HTR-8/SVneo (cell line): ENCODE data around the gene TNNC2.
"Not testable (repeated sequence)": the region's sequence is repeated elsewhere in the genome, so short reads cannot be mapped to it uniquely, and the experiment has no call there.

ENCODE experiments used
- DNase-seq: peaks from one replicate; pipeline ENCODE4 v3.0.0; 2011; ENCODE audit warnings: low spot score, mixed read lengths; ENCODE audit not compliant: insufficient read length
- FAIRE-seq: peaks from 2 replicates; lab custom pipeline; 2011; peaks lifted over from hg19 to GRCh38; lab: Jason Lieb, UNC

Gene TNNC2

GRCh38 chr20:45823949-45824835, 2.9 kb downstream of the TNNC2 start:
- FAIRE-seq (peak; percentile 90), DNase-seq (no peak)

DNA sequence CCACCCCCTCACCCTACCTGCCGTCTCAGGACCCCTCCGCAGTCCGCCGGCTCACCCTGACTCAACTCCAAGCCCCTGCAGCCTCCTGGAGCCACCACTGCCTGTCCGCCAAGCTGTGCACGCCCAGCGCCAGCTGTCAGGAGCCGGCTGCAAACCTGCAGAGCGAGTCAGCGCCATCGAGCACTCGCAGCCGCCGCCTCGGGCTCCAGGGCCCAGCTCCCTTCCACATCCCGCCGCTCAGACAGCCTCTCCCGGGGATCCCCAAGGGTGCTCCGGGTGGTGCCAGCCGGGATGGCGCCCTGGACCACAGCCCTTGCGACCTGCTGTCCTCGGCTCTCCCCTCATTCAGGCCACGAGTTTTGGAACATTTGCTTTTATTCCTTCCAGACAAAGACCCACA, 4.3 kb downstream of the TNNC2 start:
- peak; percentile 74 for DNase-seq
- FAIRE-seq: peak; percentile 83

DNA sequence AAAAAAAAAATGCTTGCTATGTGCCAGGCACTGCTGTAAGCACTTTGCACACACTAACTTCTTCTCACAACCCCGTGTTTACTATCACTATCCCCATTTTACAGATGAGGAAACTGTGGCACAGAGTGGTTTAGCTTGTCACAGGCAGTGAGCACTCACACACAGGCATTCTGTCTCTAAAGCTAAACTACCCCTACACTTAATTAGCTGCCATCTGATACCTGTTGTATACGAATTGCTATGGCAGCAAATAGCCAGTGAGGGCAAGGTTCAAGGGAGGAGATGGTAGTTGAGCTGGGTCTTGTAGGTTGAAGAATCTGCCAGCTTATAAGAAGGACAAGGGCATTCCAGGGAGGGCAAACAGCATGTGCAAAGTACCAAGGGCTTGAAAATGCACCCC, 5.2 kb downstream of the TNNC2 start:
- FAIRE-seq (peak; percentile 77), DNase-seq (no peak)

DNA sequence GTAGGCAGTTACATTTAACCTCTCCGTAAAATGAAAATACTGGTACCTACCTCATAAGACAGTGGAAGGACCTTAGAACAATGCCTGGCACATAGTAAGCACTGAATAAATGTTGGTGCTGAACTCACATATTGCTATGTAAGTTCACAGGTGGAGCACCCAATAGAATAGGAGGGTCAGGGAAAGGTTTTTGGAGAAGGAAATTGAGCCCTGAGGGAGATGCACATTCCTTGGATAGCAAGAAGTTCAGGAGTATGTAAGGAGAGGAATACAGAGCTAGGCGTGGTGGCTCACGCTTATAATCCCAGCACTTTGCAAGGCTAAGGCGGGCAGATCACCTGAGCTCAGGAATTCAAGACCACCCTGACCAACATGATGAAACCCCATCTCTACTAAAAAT, 7.6 kb downstream of the TNNC2 start:
- DNase-seq (no peak), FAIRE-seq (peak; percentile 64)

- FAIRE-seq (peak; percentile 80), DNase-seq (no peak)
Measured at GRCh38 chr20:45818239-45818638, 8.9 kb downstream of the TNNC2 start.

DNA sequence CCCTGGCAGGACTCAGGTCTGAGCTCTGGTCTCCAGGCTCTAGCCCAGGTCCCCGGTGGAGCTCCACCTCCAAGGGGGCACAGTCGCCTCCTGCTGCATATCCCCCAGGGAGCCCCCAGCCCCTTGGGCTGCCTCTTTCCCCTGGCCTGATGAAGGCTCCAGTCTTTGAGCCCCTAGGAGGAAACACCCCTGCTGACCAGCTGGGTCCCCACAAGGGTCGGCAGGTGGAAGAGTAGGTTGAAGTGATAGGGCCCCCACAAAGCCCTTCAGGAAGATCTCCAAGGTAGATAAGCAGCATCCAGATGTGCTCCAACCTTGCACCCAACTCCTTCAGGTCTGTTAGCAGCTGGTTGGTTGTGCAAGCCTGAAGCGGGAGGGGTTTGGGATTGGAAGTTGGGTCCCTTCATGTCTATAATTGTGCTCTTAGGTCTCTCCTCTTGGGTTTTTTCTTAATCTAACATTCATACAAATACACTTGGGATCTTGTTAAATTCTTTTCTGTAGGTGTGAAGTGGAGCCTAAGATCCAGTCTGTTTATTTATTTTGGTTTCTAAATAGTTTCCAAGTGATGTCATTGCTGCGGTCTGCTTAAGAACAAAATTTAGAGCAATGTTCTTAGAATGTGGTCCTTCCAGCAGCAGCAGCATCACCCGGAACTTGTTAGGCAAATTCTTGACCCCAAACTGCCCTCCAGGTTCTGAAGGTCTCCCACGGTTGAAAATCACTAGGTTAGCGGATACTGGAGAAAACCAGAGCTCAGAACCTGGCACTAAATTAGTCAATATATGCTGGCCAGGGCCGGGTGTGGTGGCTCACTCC, 9.5 kb downstream of the TNNC2 start:
- DNase-seq (peak; percentile 79), FAIRE-seq (peak; percentile 69)

DNA sequence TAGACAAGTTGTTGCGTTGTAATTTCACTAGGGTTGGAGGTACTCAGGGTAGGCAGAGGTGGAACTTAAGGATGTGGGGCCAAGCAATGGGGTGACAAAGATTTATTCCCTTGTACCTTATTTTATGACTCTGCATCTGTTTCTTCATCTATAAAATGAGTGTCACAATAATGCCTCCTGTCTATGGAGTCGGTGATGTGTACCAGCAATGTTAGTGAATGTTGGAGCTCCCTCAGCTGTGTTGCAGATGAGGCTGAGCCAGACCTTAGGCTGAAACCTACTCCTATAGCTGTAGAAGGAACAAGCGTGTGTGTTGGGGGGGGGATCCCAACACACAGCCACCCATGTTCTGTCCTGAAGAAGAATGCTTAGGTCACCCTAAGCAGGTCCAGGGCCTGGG, 10.2 kb downstream of the TNNC2 start:
- DNase-seq (no peak), FAIRE-seq (peak; percentile 82)

- no peak for DNase-seq
- FAIRE-seq: no peak
Measured at GRCh38 chr20:45814314-45814713, 12.8 kb downstream of the TNNC2 start.

DNA sequence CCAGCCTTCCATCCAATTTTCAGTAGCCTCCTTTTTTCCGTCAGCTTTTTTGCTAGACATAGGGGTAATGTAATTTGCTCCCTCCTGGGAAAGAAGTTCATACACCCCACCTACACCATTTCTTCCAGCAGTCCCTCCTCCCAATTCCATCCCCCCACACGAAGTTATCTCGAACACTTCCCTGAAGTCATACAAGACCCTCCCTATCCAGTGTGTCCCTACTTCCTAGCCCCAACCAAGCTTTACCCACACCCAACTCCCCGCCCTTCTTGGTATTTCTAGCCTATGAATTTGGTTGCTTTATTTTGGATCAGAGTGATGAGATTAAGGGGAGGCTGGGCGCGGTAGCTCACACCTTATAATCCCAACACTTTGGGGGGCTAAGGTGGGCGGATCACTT, 13.6 kb downstream of the TNNC2 start:
- no peak for DNase-seq
- FAIRE-seq: peak; percentile 33

- DNase-seq: no peak
- no peak for FAIRE-seq
Measured at GRCh38 chr20:45813006-45813340, 14.1 kb downstream of the TNNC2 start.

DNA sequence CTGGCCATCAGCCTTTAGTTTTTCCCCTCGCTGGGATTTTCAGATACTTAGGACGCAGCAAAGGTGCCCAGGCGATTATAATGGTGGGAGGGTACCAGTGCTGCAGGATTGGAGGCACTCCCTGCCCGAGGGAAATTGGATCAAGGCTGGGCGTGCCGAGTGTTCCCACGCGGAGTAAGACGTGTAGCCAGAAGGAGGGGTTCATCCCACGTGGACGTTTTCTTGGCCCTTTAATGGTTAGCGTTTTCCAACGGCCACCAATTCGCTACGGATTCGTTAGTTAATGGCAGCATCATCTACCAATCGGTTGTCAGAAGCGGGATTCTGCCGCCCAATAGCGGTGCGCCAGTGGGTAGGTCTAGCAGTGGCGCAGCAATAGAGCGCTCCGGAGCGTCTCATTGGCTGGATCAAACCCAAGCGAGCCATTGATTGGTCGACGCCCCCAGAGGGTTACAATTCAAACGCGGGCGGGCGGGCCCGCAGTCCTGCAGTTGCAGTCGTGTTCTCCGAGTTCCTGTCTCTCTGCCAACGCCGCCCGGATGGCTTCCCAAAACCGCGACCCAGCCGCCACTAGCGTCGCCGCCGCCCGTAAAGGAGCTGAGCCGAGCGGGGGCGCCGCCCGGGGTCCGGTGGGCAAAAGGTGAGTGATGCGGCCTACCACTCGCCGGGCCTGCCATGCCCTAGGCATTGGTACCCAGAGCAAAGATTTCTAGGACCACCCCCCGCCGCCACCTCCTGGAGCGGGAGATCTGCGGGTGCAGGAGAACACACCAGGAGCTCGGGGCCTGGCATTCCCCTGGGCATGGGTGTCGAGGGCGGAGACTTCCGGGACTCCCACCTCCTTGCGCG, 14.7 kb downstream of the TNNC2 start, which contains the start of gene UBE2C:
TSS of gene UBE2C (plus strand) at position 488 of the 849 bp plus-strand sequence. CDS start at position 540, 52 bp downstream.
- peak; percentile 100 for FAIRE-seq
- peak; percentile 100 for DNase-seq

GRCh38 chr20:45810191-45810970, 16.7 kb downstream of the TNNC2 start:
- FAIRE-seq: no peak
- DNase-seq: no peak

- DNase-seq (no peak), FAIRE-seq (no peak)
Measured at GRCh38 chr20:45801851-45802250, 25.3 kb downstream of the TNNC2 start.

- DNase-seq (peak; percentile 85), FAIRE-seq (peak; percentile 71)
Measured at GRCh38 chr20:45798935-45799642, 28.0 kb downstream of the TNNC2 start.

DNA sequence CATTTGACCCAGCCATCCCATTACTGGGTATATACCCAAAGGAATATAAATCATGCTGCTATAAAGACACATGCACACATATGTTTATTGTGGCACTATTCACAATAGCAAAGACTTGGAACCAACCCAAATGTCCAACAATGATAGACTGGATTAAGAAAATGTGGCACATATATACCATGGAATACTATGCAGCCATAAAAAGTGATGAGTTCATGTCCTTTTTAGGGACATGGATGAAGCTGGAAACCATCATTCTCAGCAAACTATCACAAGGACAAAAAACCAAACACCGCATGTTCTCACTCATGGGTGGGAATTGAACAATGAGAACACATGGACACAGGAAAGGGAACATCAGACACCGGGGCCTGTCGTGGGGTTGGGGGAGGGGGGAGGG, 29.2 kb downstream of the TNNC2 start:
- DNase-seq, FAIRE-seq: not testable (repeated sequence)

GRCh38 chr20:45797510-45797909, 29.6 kb downstream of the TNNC2 start:
- not testable (repeated sequence) for FAIRE-seq, DNase-seq

GRCh38 chr20:45796337-45797065, 30.6 kb downstream of the TNNC2 start:
- FAIRE-seq (no peak), DNase-seq (no peak)
